ENCODE measurements around the gene GAS2. TPM values are rescaled to one million over a fixed set of nuclear protein-coding genes. Genes with fewer than 3 reads are reported as not detected.

The GAS2 gene
- polyA plus RNA-seq, 3 donors: 0.86 to 1.00 (median 0.89) TPM

DNA sequence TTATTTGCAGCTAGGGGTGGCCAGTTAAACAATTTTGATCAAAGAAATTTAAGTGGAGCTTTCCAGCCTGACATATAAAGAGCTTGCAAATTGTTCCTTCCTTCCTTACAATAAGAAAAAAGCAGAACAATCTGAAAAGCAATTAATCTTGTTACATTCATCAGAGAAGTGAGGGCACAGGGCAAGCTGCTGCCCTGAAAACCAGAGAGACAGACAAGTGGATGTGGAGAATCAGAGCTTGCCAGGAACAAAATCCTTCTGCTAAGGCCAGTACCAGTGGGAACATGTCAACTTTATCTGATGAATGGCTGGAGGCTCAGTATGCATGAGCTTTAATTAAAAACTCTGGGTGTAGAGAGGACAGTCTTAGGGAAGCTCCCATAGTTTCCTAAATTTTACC, 185.1 kb downstream of the GAS2 start:
- no peaks in the 10 kb centered on the region for H3K27me3 ChIP-seq (ENCODE audit: control insufficient read depth in 2 of 2, insufficient read depth in 2 of 2, low read length in 2 of 2)
- no peaks in the 10 kb centered on the region for H3K36me3 ChIP-seq (replicated peaks in 1 of 2; ENCODE audit: control insufficient read depth in 1 of 2, insufficient read depth in 2 of 2, low read length in 2 of 2)
- H3K4me1 ChIP-seq (ENCODE audit: control insufficient read depth in 1 of 2, insufficient read depth in 2 of 2, low read length in 2 of 2): no peaks in the 10 kb centered on the region
- Mint-ChIP-seq H3K4me3 (no peak overlapping the region), H3K27ac (peak overlapping the region in 2 of 7 donors; percentile 9 to 44), H3K27me3 (ENCODE audit: low read depth in 3 of 3) (no peaks in the 10 kb centered on the region), H3K9me3 (peaks cover 3 to 12% (median 4%) of the 10 kb centered on the region in 7 donors), H3K36me3 (no peaks in the 10 kb centered on the region), H3K4me1 (no peaks in the 10 kb centered on the region)
- H3K4me3 ChIP-seq (replicated peaks in 1 of 3; ENCODE audit: low read depth in 2 of 3, low read length in 3 of 3): no peak overlapping the region
- no peak overlapping the region for H3K9ac ChIP-seq (ENCODE audit: insufficient read depth, low read length, poor library complexity, severe bottlenecking)
- H3K9me3 ChIP-seq (replicated peaks in 1 of 2; ENCODE audit: control insufficient read depth in 1 of 2, insufficient read depth in 1 of 2, low read length in 2 of 2): no peaks in the 10 kb centered on the region
- no peak overlapping the region for H3K27ac ChIP-seq (ENCODE audit: low read depth in 1 of 2, low read length in 2 of 2)
- H3K4me2 ChIP-seq (replicated peaks; ENCODE audit: extremely low read depth, low read length, poor library complexity, severe bottlenecking): no peak overlapping the region
- DNase-seq: no peak
- H3K79me2 ChIP-seq (ENCODE audit: insufficient read depth, low read length): no peaks in the 10 kb centered on the region
- H4K20me1 ChIP-seq (ENCODE audit: insufficient read depth, low read length): no peaks in the 10 kb centered on the region
- no peak for TF ChIP-seq CTCF (IDR thresholded peaks at IDR 0.05)
- intact Hi-C loops (cut with micrococcal nuclease): no loop called here
- H2AFZ ChIP-seq (ENCODE audit: insufficient read depth, low read depth, low read length, poor library complexity, severe bottlenecking): no peak overlapping the region

DNA sequence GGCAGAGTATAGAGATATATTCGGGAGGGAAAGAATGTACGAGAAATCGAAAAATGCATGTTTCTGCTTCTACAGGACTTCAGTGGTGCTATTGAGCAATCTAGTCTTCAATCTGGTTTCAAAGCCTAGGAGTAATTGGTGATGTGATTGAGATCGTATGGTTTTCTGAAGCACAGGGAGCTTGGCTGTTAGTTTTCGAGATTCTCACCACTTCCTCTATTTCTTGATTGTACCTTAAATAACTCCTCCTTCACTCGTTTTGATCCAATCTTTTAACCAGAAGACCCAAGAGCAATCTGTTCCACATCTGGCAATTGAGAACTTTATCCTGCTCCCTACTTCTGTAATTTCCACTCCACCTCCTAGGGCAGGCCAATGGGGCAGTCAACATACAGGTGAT, 193.3 kb downstream of the GAS2 start:
- H3K9ac ChIP-seq (ENCODE audit: insufficient read depth, low read length, poor library complexity, severe bottlenecking): no peak overlapping the region
- no peaks in the 10 kb centered on the region for H3K79me2 ChIP-seq (ENCODE audit: insufficient read depth, low read length)
- Mint-ChIP-seq H3K4me1 (no peaks in the 10 kb centered on the region), H3K4me3 (no peak overlapping the region), H3K9me3 (peaks cover 0 to 6% (median 2%) of the 10 kb centered on the region in 7 donors), H3K36me3 (no peaks in the 10 kb centered on the region), H3K27me3 (ENCODE audit: low read depth in 3 of 3) (peaks cover 0 to 2% (median 0%) of the 10 kb centered on the region in 3 donors), H3K27ac (no peak overlapping the region)
- WGBS (ENCODE audit: insufficient coverage): 60% methylated on average over 1 of the region's 6 CpGs
- TF ChIP-seq CTCF (IDR thresholded peaks at IDR 0.05): no peak
- H2AFZ ChIP-seq (ENCODE audit: insufficient read depth, low read depth, low read length, poor library complexity, severe bottlenecking): no peak overlapping the region
- H3K4me2 ChIP-seq (replicated peaks; ENCODE audit: extremely low read depth, low read length, poor library complexity, severe bottlenecking): no peak overlapping the region
- H3K27ac ChIP-seq (ENCODE audit: low read depth in 1 of 2, low read length in 2 of 2): no peak overlapping the region
- H3K9me3 ChIP-seq (replicated peaks in 1 of 2; ENCODE audit: control insufficient read depth in 1 of 2, insufficient read depth in 1 of 2, low read length in 2 of 2): no peaks in the 10 kb centered on the region
- no peak overlapping the region for H3K4me3 ChIP-seq (replicated peaks in 1 of 3; ENCODE audit: low read depth in 2 of 3, low read length in 3 of 3)
- no peaks in the 10 kb centered on the region for H3K36me3 ChIP-seq (replicated peaks in 1 of 2; ENCODE audit: control insufficient read depth in 1 of 2, insufficient read depth in 2 of 2, low read length in 2 of 2)
- H3K4me1 ChIP-seq (ENCODE audit: control insufficient read depth in 1 of 2, insufficient read depth in 2 of 2, low read length in 2 of 2): no peaks in the 10 kb centered on the region
- intact Hi-C loops (cut with micrococcal nuclease): no loop called here
- no peak for DNase-seq
- H3K27me3 ChIP-seq (ENCODE audit: control insufficient read depth in 2 of 2, insufficient read depth in 2 of 2, low read length in 2 of 2): no peaks in the 10 kb centered on the region
- H4K20me1 ChIP-seq (ENCODE audit: insufficient read depth, low read length): no peaks in the 10 kb centered on the region

Data from CD14-positive monocyte (primary cell).